ENCODE measurements around the gene ALDH1A2.
"Not testable (repeated sequence)": the region's sequence is repeated elsewhere in the genome, so short reads cannot be mapped to it uniquely, and the experiment has no call there.

The ALDH1A2 gene

DNA sequence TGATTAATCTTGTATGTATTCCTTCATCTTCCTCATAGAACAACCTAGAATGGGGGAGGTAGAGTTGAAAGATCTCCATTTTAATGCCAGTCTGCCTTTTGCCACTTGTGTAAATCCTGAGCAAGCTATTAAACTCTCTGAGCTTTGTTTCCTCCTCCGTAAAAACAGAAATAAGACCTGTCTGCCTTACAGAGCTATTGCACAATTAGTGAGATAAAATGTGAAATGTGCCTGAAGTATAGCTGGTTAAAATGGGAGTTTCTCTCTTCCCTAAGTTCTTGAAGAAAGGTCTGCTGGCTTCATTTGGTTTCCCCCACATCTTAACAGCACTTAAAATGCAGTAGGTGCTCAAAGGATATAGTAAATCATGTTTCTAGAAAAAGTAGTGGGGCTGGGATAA, 19.0 kb downstream of the ALDH1A2 start:
- TF ChIP-seq, protein P1, sequence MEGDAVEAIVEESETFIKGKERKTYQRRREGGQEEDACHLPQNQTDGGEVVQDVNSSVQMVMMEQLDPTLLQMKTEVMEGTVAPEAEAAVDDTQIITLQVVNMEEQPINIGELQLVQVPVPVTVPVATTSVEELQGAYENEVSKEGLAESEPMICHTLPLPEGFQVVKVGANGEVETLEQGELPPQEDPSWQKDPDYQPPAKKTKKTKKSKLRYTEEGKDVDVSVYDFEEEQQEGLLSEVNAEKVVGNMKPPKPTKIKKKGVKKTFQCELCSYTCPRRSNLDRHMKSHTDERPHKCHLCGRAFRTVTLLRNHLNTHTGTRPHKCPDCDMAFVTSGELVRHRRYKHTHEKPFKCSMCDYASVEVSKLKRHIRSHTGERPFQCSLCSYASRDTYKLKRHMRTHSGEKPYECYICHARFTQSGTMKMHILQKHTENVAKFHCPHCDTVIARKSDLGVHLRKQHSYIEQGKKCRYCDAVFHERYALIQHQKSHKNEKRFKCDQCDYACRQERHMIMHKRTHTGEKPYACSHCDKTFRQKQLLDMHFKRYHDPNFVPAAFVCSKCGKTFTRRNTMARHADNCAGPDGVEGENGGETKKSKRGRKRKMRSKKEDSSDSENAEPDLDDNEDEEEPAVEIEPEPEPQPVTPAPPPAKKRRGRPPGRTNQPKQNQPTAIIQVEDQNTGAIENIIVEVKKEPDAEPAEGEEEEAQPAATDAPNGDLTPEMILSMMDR (IDR thresholded peaks at IDR 0.05) = no peak
- Histone ChIP-seq H3K4me1 (ENCODE audit: control insufficient read depth in 1 of 2, insufficient read depth in 1 of 2, low read depth in 1 of 2, low read length in 1 of 2) (no peaks in the 10 kb centered on the region), H3K4me3 (ENCODE audit: low read depth in 1 of 2, low read length in 1 of 2) (no peak overlapping the region), H3K9me3 (no peaks in the 10 kb centered on the region), H3K27me3 (peaks cover 14% of the 10 kb centered on the region), H3K36me3 (no peaks in the 10 kb centered on the region), H3K27ac (no peak overlapping the region)

DNA sequence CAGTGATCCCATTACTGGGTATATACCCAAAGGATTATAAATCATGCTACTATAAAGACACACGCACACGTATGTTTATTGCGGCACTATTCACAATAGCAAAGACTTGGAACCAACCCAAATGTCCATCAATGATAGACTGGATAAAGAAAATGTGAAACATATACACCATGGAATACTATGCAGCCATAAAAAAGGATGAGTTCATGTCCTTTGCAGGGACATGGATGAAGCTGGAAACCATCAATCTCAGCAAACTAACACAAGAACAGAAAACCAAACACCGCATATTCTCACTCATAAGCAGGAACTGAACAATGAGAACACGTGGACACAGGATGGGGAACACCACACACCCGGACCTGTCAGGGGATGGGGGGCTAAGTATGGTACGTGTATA, 20.1 kb downstream of the ALDH1A2 start:
- not testable (repeated sequence) for H3K9me3 ChIP-seq; H3K36me3 ChIP-seq; H3K4me3 ChIP-seq (ENCODE audit: low read depth in 1 of 2, low read length in 1 of 2); H3K4me1 ChIP-seq (ENCODE audit: control insufficient read depth in 1 of 2, insufficient read depth in 1 of 2, low read depth in 1 of 2, low read length in 1 of 2); H3K27ac ChIP-seq
- peaks cover 14% of the 10 kb centered on the region for H3K27me3 ChIP-seq

DNA sequence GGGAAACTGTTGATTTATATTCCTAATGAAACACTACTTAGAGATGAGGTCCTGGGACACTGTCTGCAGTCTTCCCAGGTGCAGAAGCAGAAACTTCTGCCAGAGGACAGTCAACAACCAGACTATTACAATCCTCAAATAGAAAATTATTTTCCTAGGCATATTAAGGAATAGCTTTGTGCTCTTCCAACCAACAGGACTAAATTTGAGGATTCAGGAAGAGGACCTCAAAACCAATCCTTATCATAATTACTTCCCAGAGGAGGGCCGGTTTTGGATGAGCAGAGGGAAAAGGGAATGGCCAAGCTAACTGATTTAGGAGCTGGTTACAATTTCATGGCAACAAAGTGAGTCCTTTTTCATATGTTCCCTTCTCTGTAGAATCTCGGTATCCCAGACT, 21.0 kb downstream of the ALDH1A2 start:
- TF ChIP-seq, protein P1 (IDR thresholded peaks at IDR 0.05) = no peak
- Histone ChIP-seq H3K9me3 (no peaks in the 10 kb centered on the region), H3K27ac (no peak overlapping the region), H3K36me3 (no peaks in the 10 kb centered on the region), H3K4me3 (ENCODE audit: low read depth in 1 of 2, low read length in 1 of 2) (no peak overlapping the region), H3K27me3 (peaks cover 14% of the 10 kb centered on the region), H3K4me1 (ENCODE audit: control insufficient read depth in 1 of 2, insufficient read depth in 1 of 2, low read depth in 1 of 2, low read length in 1 of 2) (no peaks in the 10 kb centered on the region)

DNA sequence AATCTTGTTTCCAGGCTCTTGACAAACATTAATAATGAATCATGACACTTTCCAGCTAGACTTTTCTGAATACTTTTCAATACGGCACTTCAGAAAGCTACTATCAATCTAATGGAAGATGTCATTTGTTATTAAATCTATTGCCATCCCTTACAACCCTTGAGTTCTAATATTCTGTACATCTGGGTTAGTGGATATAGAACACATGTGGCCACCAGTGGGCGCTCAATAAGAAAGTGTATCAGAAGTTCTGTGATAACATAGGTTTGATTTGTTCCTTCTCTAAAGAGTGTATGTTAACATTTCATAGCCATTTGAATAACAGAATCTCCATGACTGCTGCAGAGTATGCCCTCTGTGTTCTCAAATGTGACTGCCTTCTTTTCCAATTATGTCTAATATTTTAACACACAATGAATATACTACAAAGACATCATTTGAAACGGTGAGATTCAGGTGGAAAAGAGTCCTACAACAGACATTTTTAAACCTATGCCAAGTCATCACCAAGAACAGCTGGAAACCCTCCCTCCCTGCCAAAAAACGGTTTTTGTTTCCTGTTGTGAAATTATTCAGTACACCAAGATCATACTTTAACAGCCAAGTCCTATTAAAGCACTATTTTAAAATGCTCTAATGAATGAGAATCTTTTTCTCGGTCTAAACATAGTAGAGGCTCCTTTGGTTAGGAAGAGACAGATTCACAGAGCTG, 22.2 kb downstream of the ALDH1A2 start:
- H3K27ac ChIP-seq = no peak overlapping the region

DNA sequence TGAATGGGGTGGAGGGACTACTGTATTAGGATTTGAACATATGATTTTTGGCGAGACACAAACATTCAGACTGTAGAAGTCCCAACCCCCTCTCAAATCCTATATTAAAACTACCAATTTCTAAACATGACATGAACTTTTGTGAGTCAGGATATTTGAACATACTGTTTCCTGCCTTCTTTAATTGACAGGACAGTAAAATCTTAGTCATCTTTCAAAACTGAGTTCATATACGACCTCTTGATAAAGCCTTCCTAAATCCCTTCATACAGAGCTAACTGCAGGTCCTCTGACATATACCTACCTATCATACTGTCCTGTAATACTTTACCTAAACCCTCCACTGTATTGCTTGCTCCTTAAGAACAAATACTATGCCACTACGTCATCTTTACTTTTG, 23.5 kb downstream of the ALDH1A2 start:
- H3K27me3 ChIP-seq = peaks cover 14% of the 10 kb centered on the region
- TF ChIP-seq, protein P1 (IDR thresholded peaks at IDR 0.05) = no peak
- no peak overlapping the region for H3K27ac ChIP-seq
- no peaks in the 10 kb centered on the region for H3K36me3 ChIP-seq
- H3K4me3 ChIP-seq (ENCODE audit: low read depth in 1 of 2, low read length in 1 of 2) = no peak overlapping the region
- H3K4me1 ChIP-seq (ENCODE audit: control insufficient read depth in 1 of 2, insufficient read depth in 1 of 2, low read depth in 1 of 2, low read length in 1 of 2) = no peaks in the 10 kb centered on the region
- H3K9me3 ChIP-seq = no peaks in the 10 kb centered on the region

More for the DNA sequence above, 22.2 kb downstream of the ALDH1A2 start:
- TF ChIP-seq, protein P1 (IDR thresholded peaks at IDR 0.05) = no peak
- Histone ChIP-seq H3K9me3 (no peaks in the 10 kb centered on the region), H3K4me3 (ENCODE audit: low read depth in 1 of 2, low read length in 1 of 2) (no peak overlapping the region), H3K4me1 (ENCODE audit: control insufficient read depth in 1 of 2, insufficient read depth in 1 of 2, low read depth in 1 of 2, low read length in 1 of 2) (no peaks in the 10 kb centered on the region), H3K27me3 (peaks cover 14% of the 10 kb centered on the region), H3K36me3 (no peaks in the 10 kb centered on the region)

DNA sequence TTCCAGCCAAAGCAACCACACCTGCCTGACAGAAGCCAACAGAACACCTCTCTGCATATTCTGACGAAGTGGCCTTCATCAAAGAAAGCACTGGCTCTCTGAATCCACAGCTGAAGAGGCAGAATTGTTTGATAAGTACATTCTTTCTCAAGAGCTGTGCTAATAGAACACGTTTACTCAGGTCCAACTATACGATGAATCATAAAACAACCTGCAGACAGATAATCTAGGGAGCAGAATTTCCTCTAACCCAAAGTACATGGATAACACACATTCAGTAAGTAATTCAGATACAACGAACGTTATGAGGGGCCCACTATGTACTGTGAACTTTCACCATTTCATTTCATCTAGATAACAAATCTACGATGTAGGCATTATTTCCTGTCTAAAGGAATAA, 25.4 kb downstream of the ALDH1A2 start:
- H3K4me1 ChIP-seq (ENCODE audit: control insufficient read depth in 1 of 2, insufficient read depth in 1 of 2, low read depth in 1 of 2, low read length in 1 of 2) = no peaks in the 10 kb centered on the region
- no peaks in the 10 kb centered on the region for H3K9me3 ChIP-seq
- peaks cover 8% of the 10 kb centered on the region for H3K27me3 ChIP-seq
- no peaks in the 10 kb centered on the region for H3K36me3 ChIP-seq
- TF ChIP-seq, protein P1 (IDR thresholded peaks at IDR 0.05) = no peak
- no peak overlapping the region for H3K27ac ChIP-seq
- H3K4me3 ChIP-seq (ENCODE audit: low read depth in 1 of 2, low read length in 1 of 2) = no peak overlapping the region

Measured in neutrophil (primary cell).